ENCODE measurements around the gene IFNL1. TPM values are rescaled to one million over a fixed set of nuclear protein-coding genes. Genes with fewer than 3 reads are reported as not detected.
"Not testable (repeated sequence)": the region's sequence is repeated elsewhere in the genome, so short reads cannot be mapped to it uniquely, and the experiment has no call there.

The IFNL1 gene
- total RNA-seq, 1 experiment from 2014 or later, result not detected

DNA sequence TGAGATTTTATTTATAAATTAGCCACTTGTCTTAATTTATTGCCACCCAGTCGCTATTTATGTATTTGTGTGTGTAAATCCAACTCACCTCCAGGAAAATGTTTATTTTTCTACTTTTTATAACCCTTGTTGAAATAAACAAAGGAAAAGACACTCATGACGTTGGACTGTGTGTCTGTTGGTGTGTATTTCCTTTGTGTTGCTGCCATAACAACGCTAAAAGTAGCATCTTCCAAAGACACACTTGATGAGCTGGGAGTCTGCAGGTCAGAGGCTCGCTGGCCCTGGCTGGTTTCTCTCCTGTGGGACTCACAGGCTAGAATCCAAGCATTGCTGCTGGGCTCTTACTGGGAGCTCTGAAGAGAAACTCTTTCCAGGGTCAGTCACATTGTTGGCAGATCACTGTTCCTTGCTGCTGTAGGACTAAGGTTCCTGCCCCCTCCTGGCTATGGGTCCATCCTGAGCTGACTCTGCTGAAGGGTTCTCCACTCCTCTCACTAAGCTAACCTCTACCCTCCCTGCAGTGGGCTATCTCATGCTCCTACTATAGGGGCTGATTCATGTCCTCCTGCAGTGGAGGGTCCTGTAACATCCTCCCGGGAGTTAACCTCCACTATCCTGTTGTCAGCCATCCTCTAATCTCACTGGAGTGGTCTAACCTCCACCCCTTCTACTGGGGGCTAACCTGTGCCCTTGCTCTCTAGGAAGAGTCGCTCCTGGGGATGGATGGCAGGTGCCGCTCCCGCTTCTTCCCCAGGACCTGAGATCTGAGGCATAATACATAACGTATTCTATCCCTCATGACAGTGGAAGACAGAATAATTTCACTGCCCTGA, 26.0 kb upstream of the IFNL1 start:
- DNase-seq (ENCODE audit: low read depth), result no peak

DNA sequence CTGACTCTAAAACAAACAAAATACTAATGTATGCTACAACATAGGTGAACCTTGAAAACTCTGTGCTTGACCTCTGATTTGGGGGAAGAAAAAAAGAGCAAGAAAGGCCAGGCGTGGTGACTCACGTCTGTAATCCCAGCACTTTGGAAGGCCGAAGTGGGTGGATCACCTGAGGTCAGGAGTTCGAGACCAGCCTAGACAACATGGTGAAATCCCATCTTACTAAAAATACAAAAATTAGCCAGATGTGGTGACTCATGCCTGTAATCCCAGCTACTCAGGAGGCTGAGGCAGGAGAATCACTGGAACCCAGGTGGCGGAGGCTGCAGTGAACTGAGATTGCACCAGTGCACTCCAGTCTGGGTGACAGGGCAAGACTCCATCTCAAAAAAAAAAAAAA, 22.3 kb upstream of the IFNL1 start:
- not testable (repeated sequence) for DNase-seq (ENCODE audit: low read depth)

DNA sequence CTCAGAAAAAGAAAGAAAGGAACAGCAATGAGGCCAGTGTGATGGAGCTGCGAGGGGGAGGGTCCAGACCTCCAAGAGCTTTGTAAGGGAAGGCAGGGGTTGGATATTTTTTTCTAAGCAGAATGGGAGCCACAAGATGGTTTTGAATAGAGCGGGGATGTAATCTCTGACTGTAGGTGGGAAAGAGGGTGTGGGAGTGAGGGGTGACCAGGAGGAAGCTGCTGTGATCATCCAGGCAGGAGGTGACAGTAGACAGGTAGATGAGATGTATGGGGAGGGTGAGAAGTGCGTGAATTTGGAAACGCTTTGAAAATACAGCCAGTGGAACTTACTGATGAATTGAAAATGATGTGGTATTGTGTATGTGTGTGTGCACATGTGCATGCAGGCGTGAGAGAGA, 20.6 kb upstream of the IFNL1 start:
- no peak for DNase-seq (ENCODE audit: low read depth)

DNA sequence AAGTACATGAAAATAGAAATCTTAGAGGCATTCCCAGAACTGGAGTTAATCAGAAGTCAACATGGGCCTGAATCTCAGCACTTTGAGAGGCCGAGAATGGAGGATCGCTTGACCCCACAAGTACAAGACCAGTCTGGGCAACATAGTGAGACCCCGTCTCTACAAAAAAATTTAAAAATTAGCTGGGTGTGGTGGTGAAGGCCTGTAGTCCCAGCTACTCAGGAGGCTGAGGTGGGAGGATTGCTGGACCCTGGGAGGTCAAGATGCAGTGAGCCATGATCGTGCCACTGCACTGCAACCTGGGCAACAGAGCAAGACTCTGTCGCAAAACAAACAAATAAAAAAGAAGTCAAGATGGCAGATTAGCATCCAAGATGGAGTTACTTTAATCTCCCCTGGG, 19.5 kb upstream of the IFNL1 start:
- DNase-seq (ENCODE audit: low read depth), result no peak

DNA sequence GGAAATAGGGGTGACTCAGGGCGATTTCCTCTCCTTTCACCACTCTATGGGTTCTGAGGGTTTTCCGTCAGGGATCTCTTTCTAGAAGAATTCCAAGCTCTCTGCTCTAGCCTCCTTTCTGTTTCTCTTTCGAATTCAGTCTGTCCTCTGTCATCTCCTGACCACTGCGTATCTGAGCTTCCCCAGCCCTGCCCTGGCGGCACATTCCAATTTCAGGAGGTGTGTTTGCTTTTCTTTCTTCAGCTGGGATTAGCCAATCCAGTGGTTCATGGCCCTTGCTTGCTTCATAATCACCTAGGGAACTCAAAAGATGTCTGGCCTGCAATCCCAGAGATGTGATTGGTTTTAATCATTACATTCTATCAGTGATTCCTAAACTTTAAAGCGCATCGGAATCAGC, 18.6 kb upstream of the IFNL1 start:
- DNase-seq (ENCODE audit: low read depth), result peak; percentile 36

DNA sequence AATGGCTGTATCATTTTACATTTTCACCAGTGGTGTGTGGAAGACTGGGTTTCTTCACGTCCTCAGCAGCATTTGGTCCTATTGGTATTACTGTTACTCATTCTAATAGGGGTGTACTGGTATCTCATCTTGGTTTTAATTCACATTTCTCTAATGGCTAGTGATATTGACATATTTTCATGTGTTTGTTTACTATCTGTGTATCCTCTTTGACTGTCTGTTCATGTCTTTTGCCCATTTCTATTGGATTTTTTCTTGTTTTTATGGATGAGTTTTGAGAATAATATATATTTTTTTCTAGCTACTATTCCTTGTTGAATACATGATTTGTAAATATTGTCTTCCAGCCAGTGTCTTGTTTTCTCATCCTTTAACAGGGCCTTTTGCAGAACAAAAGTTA, 14.2 kb upstream of the IFNL1 start:
- DNase-seq (ENCODE audit: low read depth), result no peak

DNA sequence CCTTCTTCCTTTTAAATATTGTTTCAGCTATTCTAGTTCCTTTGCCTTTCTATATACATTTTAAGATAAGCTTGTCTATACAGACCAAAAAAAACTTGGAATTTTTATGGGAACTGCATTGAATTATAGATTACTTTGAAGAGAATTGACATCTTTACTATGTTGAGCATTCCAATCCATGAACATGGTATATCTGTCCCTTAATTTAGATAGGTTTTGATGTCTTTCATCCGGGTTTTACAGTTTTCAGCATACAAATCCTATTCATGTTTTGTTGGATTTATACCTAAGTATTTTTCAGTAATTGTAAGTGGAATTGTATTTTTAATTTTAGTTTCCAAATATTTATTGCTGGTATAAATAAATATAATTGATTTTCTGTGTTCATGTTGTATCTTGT, 12.2 kb upstream of the IFNL1 start:
- no peak for DNase-seq (ENCODE audit: low read depth)

DNA sequence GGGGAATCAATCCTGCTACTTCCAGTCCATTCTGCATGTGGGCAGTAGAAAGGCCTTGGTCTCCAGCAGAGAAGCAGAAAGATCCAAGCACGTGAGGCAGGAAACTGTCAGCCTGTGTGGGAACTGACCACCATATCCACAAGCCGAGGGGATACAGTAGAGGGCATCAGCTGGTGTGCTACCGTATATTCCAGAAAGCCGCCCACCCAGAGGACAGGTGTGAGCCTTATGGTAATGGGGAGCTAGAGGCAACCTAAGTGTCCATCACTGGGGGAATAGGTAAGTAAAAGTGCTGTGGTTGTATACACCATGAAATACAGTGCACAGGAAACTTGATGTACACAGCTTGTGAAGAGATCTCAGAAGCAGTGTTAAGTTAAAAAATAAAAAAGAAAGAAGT, 2.8 kb upstream of the IFNL1 start:
- no peak for DNase-seq (ENCODE audit: low read depth)

DNA sequence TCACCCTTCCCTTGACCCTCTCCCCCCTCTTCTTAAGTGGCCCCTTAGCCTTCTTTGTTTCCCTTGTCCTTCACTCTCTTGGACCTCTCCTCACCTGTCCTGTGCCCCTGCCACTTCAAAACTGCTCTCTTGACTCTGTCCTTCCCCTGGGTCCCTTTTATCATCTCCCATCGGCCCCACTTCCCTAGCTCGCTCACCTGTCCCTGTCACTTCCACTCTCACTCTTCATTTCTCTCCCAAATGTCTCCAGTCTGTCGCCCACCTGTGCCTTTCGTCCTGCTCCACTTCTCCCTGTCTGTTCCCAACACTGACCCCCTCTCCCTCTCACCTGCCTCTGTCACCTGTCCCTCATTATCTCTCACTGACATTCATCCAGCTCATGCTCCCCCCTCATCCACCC, 699 bp downstream of the IFNL1 start:
- DNase-seq (ENCODE audit: low read depth), result no peak

DNA sequence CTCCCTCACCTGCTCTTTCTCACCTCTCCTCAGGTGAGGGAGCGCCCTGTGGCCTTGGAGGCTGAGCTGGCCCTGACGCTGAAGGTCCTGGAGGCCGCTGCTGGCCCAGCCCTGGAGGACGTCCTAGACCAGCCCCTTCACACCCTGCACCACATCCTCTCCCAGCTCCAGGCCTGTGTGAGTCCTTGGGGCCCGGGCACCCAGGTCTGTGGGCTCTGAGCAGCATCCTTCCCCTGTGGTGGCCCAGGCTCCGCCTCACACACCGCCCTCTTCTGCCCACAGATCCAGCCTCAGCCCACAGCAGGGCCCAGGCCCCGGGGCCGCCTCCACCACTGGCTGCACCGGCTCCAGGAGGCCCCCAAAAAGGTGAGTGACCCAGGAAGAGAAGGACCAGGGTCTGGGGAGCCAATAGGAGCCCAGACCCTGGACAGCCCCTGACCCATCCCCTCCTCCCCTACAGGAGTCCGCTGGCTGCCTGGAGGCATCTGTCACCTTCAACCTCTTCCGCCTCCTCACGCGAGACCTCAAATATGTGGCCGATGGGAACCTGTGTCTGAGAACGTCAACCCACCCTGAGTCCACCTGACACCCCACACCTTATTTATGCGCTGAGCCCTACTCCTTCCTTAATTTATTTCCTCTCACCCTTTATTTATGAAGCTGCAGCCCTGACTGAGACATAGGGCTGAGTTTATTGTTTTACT, 1.9 kb downstream of the IFNL1 start:
- no peak for DNase-seq (ENCODE audit: low read depth)

DNA sequence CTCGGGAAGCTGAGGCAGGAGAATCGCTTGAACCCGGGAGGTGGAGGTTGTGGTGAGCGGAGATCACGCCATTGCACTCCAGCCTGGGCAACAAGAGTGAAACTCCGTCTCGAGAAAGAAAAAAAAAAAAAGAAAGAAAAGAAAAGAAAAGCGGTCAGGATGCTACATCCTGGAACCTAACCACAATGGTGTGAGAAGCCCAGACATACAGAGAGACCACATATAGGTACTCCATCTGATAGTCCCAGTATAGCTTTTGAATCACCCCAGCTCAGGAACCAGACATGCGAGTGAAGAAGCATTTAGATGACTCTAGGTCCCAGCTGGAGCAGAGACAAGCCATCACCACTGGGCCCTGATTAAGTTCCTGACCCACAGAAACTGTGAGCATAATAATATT, 3.2 kb downstream of the IFNL1 start:
- no peak for DNase-seq (ENCODE audit: low read depth)

DNA sequence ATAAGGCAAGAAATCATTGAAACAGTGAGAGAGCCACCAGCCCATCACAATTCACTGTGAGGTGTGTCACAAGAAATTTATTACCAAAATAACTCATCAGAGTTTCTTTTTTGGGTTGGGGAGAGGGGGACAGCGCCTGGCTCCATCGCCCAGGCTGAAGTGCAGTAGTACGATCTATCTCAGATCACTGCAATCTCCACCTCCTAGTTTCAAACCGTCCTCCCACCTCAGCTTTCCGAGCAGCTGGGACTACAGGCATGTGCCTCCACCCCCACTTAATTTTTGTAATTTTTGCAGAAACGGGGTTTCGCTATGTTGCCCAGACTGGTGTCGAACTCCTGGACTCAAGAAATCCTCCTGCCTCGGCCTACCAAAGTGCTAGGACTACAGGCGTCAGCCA, 3.6 kb downstream of the IFNL1 start:
- DNase-seq (ENCODE audit: low read depth), result no peak

DNA sequence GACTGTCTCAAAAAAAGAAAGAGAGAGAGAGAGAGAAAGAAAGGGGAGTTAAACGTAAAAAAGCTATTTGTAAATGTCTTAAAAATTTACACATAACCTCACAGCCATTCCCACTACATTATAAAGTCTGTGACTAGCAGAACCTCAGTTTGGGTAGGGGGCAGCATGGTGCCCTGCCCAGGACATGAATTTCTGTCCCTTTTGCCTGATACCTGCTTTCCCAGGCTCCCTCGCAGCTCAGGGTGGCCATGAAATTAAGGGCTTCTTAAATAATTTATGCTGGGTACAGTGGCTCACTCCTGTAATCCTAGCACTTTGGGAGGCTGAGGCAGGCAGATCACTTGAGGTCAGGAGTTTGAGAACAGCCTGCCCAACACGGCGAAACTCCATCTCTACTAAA, 4.8 kb downstream of the IFNL1 start:
- DNase-seq (ENCODE audit: low read depth), result no peak

DNA sequence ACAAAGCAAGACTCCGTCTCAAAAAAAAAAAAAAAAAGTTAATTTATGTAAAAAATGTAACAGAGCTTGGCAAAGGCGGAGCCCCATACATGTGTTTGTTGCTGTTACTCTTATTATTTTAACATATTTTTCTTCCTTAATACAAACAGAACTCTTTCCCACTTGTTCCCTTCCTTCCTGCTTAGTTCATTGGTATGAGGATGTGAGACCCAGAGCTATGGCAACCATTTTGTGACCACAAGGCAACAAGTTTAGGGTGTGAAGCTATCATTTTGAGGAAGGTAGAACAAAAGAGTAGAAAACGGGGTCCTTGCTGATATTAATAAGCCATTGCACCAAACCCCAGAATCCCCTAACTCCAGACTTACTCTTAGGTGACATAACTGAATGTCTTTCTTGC, 5.4 kb downstream of the IFNL1 start:
- DNase-seq (ENCODE audit: low read depth), result no peak

DNA sequence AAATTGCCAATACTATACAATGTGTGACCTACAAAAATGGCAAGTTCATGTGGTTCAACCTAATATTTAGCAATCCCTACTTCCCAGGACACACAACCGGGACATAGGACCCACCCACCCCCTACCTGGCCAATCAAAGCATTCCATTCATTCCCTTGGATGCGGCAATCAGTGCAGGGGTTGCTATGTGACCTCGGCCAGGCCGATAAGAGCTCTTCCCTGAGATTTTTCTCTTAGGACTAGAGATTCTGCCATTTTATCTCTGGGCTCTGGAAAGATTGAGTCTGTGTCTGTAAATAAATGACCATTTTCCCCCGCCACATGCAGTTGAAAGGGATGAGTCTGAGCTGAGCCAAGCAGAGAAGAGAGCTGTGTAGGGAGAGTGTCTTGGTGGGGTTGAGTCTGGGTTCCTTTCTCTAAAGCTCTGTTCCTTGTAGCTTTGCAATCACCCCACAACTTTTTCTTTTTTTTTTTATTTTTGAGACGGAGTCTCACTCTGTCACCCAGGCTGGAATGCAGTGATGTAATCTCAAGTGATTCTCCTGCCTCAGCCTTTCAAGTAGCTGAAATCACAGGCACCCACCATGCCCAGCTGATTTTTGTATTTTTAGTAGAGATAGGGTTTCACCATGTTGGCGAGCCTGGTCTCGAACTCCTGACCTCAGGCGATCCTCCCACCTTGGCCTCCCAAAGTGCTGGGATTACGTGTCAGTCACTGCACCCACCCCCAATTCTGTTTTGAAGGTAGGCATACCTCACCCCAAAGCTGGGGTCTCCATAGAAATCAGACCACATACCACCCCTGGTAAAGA, 7.4 kb downstream of the IFNL1 start:
- DNase-seq (ENCODE audit: low read depth), result no peak

DNA sequence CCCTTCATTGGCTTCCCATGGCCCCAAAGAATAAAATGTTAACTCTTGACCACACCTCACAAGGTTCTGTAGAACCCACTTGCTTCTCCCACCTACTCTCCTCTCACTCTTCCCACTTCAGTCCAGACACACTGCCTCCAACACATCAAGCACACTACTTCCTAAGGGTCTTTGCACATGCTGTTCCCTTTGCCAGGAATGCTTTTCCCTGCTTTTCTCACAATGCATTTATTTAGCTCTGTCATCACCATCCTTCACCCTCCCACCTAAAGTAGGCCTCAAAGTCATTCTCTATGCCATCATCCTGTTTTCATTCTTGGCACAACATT, 7.9 kb downstream of the IFNL1 start:
- no peak for DNase-seq (ENCODE audit: low read depth)

DNA sequence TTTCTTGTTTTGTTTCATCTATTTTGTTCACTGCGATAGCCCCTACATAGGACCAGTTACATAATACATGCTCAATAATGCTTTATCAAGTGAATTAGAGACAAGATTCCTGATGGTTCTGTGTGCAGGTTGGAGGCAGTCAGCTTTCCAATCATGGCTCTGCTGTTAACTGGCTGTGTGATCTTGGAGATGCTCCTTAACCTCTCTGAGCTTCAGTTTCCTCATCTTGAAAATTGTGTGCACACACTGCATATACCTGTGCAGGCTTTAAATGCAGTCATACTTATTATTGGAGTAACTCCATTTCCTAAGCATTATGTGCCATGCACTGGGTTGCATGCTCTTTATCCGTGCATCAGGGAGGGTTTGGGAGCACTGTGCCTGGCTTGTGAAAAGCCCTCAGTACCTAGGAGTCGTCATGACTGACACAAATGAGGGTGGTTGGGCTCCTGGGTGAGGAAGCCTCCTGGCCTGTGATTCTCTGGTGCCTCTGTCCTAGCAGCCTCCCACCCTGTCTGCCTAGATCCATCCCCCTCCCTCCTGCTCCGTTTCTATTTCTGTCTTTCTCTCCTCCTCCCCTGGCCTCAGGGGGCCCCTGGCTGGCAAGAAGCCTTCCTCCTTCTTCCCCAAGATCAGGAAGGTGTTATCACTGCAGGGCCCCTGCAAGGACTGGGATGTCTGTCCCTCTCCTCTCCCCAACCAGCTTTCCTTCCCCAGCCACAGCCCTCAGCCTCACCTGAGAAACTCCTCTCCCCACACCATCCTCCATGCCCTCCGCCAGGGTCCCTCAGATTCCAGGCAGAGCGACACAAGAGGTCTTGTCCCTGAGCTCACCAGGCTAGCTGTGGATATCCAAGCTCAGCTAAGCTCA, 8.7 kb downstream of the IFNL1 start:
- no peak for DNase-seq (ENCODE audit: low read depth)

DNA sequence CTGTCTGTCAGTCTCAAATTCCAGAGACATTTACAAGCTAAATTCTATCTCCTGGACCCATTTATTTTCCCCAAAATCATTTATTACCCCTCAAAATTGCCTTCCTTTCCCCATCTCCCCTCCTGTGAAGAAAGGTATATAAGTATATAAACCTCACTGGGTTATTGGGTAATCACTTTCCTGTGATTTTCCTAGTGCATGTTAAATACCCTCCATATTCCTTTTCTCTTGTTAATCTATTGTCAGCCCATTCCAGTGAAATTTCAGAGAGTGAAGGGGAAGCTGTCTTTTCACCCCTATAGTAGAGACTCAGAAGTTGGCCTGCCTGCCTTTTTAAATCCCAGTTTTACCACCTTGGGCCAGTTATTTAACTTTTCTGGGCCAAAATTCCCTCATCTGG, 9.9 kb downstream of the IFNL1 start:
- no peak for DNase-seq (ENCODE audit: low read depth)

DNA sequence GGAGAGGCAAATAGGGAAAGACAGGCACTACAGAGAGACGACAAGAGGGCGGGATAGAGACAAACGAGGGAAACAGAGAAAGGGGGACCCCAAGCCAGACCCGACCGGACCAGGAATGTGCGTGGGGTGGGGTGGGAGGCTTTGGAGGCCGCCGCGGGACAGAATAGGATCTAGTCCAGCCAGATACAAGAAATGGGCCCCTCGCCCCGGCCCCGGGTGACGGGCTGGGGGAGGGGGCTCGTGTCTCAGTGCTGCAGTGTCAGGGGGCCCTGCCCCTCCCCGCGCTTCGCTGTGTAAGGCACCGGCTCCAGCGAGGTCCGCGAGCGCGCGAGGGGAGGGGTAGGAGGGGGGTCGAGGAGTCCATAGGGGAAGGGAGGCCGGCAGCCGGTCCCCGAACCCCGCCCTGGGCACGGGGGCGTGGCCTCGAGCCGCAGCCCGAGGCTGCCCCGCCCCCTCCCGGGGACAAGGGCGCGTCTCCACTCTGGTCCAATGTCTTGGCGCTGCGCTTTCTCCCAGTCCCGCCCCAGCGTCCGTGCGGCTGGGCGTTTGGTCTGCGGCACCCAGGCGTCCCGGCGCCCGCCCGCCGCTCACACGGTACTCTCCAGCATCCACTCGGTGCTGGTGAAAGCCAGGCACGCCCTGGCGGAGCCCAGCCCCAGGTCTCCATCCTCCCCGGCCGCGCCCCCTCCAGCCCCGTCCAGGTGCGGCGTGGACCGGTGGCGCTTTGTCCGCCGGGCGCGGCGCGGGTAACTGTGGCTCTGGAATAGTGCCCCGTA, 11.0 kb downstream of the IFNL1 start:
- DNase-seq (ENCODE audit: low read depth), result no peak

DNA sequence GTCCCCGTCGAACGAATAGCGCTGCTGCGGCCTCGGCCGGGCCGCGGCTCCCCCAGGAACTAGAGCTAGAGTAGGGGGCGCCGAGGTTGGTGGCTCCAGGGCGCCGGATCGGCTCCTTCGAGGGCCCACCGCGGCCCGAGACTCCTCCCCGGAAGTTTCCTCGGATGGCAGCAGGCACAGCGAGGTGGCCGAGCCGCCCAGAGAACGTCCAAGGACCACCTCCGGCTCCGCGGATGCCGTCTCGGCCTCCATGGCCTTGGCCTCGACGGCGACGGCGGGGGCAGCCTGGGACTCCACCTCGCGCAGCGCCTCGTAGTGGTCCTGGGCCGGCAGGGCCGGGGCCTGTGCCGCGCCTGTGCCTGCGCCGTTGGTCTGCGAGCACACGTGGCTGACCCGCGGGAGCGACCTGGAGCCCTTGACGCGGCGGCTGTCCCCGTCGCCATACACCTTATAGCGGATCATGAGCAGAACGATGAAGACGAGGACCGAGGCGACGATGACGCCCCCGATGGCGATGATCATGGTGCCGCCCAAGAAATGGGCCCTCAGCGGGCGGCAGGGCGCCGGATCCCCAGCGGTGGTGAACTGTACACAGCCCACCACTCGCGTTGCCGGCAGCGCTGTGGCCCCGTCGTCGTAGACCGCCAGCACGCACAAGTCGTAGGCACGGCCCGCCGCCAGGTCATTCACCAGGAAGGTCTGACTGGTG, 11.8 kb downstream of the IFNL1 start:
- no peak for DNase-seq (ENCODE audit: low read depth)
